Adrenal gland (tissue), 12 donors: ENCODE measurements around the gene LTBP2. TPM values are rescaled to one million over a fixed set of nuclear protein-coding genes. Genes with fewer than 3 reads are reported as not detected.
"Not testable (repeated sequence)": the region's sequence is repeated elsewhere in the genome, so short reads cannot be mapped to it uniquely, and the experiment has no call there.

ENCODE experiments used
- DNase-seq, 7 donors: peaks; one replicate each; pipeline ENCODE4 v3.0.0-alpha.2; 2019 to 2020
- H3K27ac ChIP-seq, 5 donors: fragments of 200-600 bp; sonication (generic) in 4 of 5; 1 replicate in 3 of 5; 2 replicates in 2 of 5; pipeline versions ENCODE4 v1.5.1 to v1.8.0; 2016 to 2020; ENCODE audit warnings: mild to moderate bottlenecking in 1 of 5
- H3K27me3 ChIP-seq: fragments of 200-600 bp; 2 replicates; pipeline ENCODE4 v1.8.0; 2021
- H3K36me3 ChIP-seq, 2 donors: fragments of 200-600 bp; replicated peaks in 1 of 2; 1 replicate in 1 of 2; 2 replicates in 1 of 2; pipeline versions ENCODE4 v1.5.1 to v1.8.0; 2018 to 2022
- H3K4me1 ChIP-seq, 2 donors: fragments of 200-600 bp; replicated peaks in 1 of 2; 1 replicate in 1 of 2; 2 replicates in 1 of 2; pipeline versions ENCODE4 v1.5.1 to v1.8.0; 2018 to 2021
- H3K4me3 ChIP-seq, 4 donors: fragments of 200-600 bp; sonication (generic) in 3 of 4; one replicate each; pipeline ENCODE4 v1.5.1; 2016 to 2018
- H3K9me3 ChIP-seq, 3 donors: fragments of 200-600 bp; sonication (generic) in 1 of 3; replicated peaks in 1 of 3; 1 replicate in 2 of 3; 2 replicates in 1 of 3; pipeline versions ENCODE4 v1.5.1 to v1.8.0; 2016 to 2021
- POLR2A ChIP-seq, 2 donors: fragments of 450-650 bp; IDR thresholded peaks; one replicate each; pipeline ENCODE4 v1.6.1; 2017; ENCODE audit warnings: antibody characterized with exemption in 2 of 2, mild to moderate bottlenecking in 2 of 2, moderate library complexity in 1 of 2
- WGBS, 4 donors: extraction: QIAGEN DNeasy Blood & Tissue Kit in 2 of 4; methylation state at CpG; one replicate each; pipeline versions ENCODE4 v1.1.5 to v1.1.7; 2013 to 2017; 5-methylcytosine and 5-hydroxymethylcytosine counted together
- intact Hi-C, 2 donors: fragments of 100-400 bp; cut with DNase I; formaldehyde crosslinking; loops; one replicate each; pipeline versions ENCODE4 v1.14.1 to v1.15.0; 2022 to 2023
- polyA plus RNA-seq, 3 donors: library from polyadenylated mRNA; stranded (reverse); fragments of 200-250 nt in 2 of 3; fragments of 350-450 nt in 1 of 3; fragmentation: Illumina TruSeq in 1 of 3; extraction: RNeasy Lipid Tissue Mini Kit (QIAGEN cat#74804) in 1 of 3; gene quantifications; one replicate each; pipeline ENCODE4 v1.2.3, GENCODE V29; 2013 to 2014
- total RNA-seq, 9 donors: library from RNA; depleted of rRNA in 4 of 9; stranded (reverse); fragments of >200 nt in 4 of 9; fragments of 120-200 nt in 1 of 9; fragmentation: NEBNext Ultra II Directional in 1 of 9; extraction: Animal tissue kit (Norgen Biotek cat#: 25700) in 1 of 9; gene quantifications; one replicate each; pipeline versions ENCODE4 v1.1.0 to v1.2.4, GENCODE V29; 2013 to 2023
- TF ChIP-seq, protein P1 (sequence below), 6 experiments: fragments of 450-650 bp in 4 of 6; fragments of 200-600 bp in 2 of 6; sonication (generic) in 1 of 6; IDR thresholded peaks; 1 replicate in 5 of 6; 2 replicates in 1 of 6; pipeline versions ENCODE4 v1.5.1 to v1.8.0; 2016 to 2021; ENCODE audit warnings: antibody characterized with exemption in 6 of 6, mild to moderate bottlenecking in 2 of 6, moderate library complexity in 1 of 6
- donor health status: healthy with polysubstance abuse.
- donor health status: Bipolar disorder and iron deficiency.
- donor health status: DM: yes; HTN: yes; CAD: no.
- donor health status: DM: no; HTN: no; CAD: no.
- donor health status: DM: no; HTN: no; CAD: no.
- donor health status: DM: yes; HTN: yes; CAD: no.

The LTBP2 gene
- total and polyA plus RNA-seq, 12 donors, result 2.1 to 17.0 (median 6.2) TPM

DNA sequence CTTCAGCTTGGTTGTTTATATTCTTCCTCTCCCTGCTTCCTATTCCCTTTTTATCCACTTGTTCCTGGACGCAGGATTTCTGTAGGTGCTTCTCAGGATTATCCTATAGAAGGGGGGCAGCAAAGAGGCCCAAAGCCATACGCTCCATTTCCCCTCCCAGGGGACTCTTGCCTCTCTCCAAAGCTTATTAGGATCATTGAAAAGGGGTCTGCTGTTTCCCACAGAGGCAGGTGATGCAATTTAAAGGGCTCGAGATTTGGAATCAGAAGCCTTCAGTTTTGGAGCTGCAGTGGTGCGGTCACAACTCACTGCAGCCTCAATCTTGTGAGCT, 154.5 kb downstream of the LTBP2 start:
- H3K4me1 ChIP-seq, result no peaks in the 10 kb centered on the region
- no peaks in the 10 kb centered on the region for H3K36me3 ChIP-seq
- TF ChIP-seq POLR2A (IDR thresholded peaks at IDR 0.05), result no peak
- TF ChIP-seq, protein P1, sequence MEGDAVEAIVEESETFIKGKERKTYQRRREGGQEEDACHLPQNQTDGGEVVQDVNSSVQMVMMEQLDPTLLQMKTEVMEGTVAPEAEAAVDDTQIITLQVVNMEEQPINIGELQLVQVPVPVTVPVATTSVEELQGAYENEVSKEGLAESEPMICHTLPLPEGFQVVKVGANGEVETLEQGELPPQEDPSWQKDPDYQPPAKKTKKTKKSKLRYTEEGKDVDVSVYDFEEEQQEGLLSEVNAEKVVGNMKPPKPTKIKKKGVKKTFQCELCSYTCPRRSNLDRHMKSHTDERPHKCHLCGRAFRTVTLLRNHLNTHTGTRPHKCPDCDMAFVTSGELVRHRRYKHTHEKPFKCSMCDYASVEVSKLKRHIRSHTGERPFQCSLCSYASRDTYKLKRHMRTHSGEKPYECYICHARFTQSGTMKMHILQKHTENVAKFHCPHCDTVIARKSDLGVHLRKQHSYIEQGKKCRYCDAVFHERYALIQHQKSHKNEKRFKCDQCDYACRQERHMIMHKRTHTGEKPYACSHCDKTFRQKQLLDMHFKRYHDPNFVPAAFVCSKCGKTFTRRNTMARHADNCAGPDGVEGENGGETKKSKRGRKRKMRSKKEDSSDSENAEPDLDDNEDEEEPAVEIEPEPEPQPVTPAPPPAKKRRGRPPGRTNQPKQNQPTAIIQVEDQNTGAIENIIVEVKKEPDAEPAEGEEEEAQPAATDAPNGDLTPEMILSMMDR (IDR thresholded peaks at IDR 0.05), result no peak
- no peaks in the 10 kb centered on the region for H3K9me3 ChIP-seq
- H3K4me3 ChIP-seq, result no peak overlapping the region
- 80 to 94% (median 82%) methylated on average over 3 to 4 of the region's 4 CpGs for WGBS, 4 donors
- H3K27ac ChIP-seq, result no peak overlapping the region
- intact Hi-C loops, result no loop called here
- H3K27me3 ChIP-seq, result no peaks in the 10 kb centered on the region
- DNase-seq, result no peak

DNA sequence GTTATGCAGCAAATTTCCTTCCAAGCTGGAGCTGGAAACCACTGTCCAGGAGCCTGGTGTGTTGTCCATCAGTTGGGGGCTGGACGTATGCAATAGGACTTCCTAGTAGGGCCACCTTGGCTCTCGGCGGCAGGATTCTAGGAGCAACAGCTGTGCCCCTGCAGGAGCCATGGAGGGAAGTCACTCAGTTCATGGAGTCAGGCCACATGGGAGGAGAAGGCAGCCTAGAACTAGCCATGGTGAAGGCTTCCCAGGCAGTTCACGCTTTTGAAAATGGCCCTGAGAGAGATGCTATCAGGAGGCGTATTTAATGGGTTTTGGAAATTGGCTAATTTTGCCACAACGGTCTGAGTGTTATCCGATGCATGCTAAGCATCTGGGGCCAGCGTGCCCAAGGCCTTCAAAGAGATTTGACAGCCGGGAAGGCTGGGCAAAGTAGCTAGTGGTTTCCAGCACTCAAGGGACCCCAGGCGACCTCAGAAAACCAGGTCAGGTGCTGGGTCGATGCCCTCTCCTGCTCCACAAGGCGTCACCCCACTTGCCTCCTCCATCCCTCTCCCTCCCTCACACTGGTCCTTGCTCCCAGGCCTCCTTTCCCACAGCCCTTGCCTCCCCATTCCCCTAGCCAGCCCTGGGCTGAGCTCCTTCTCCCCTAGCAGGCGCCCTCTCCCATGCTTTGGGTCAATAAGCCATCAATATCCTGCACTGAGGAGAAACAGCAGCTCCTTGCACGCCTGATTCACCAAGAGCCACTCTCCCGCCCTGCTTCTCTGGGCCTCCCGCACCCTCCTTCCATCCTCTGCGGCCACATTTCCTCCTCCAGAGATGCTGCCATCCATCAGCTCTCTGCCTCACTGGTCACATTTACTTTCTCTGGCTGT, 155.1 kb downstream of the LTBP2 start:
- 79 to 84% (median 82%) methylated on average over 11 to 17 of the region's 17 CpGs for WGBS, 4 donors
- Histone ChIP-seq H3K36me3 (no peaks in the 10 kb centered on the region), H3K27me3 (no peaks in the 10 kb centered on the region), H3K27ac (no peak overlapping the region), H3K4me1 (no peaks in the 10 kb centered on the region), H3K9me3 (no peaks in the 10 kb centered on the region), H3K4me3 (no peak overlapping the region)
- TF ChIP-seq, protein P1 (IDR thresholded peaks at IDR 0.05), result no peak
- no peak for TF ChIP-seq POLR2A (IDR thresholded peaks at IDR 0.05)
- intact Hi-C loops, result no loop called here
- no peak for DNase-seq

DNA sequence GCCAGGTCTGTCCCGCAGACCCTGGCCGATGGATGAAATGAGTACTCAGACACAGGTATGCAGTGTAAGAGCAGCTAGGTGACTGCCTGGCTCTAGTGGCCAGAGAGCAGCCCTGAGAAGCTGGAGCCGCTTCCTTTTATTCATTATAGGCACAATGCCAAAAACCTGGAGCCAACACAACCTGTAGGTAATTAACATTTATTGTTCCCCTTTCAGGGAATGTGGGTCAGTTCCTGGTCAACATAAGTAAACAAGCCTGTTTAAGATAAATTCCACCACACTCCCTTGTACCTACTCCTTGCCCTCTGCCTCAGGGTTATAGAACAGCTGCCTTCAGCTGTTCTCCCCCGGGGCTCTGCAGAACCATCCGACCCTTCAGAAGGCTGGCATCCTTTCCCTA, 157.6 kb downstream of the LTBP2 start:
- H3K27ac ChIP-seq, H3K36me3 ChIP-seq, H3K4me3 ChIP-seq, H3K4me1 ChIP-seq, intact Hi-C loops, H3K27me3 ChIP-seq, H3K9me3 ChIP-seq, DNase-seq: not testable (repeated sequence)
- 80 to 95% (median 85%) methylated on average over 5 of the region's 5 CpGs for WGBS, 4 donors

Other genes starting within 250 kb of the LTBP2 start
- under 1 TPM in 4 of 9 donors, not detected in 5; 0.06 to 0.51 (median 0.18) TPM for gene SYNDIG1L, start 186.0 kb downstream of the LTBP2 start, total RNA-seq
- gene SYNDIG1L, start 186.0 kb downstream of the LTBP2 start, polyA plus RNA-seq, result under 1 TPM; 0.05 to 0.27 (median 0.24) TPM
- 1,000 to 10,000 TPM in 1 of 9 donors, 100 to 1,000 TPM in 8; 140 to 1,243 (median 300) TPM for gene NPC2, start 118.9 kb downstream of the LTBP2 start, total RNA-seq
- 100 to 1,000 TPM; 179 to 375 (median 297) TPM for gene NPC2, start 118.9 kb downstream of the LTBP2 start, polyA plus RNA-seq
- gene ISCA2, start 118.5 kb downstream of the LTBP2 start, total RNA-seq, result 10 to 100 TPM; 13.2 to 63.6 (median 48.3) TPM
- gene ISCA2, start 118.5 kb downstream of the LTBP2 start, polyA plus RNA-seq, result 10 to 100 TPM; 20.7 to 50.4 (median 21.5) TPM
- 10 to 100 TPM; 17.6 to 36.7 (median 31.6) TPM for gene AREL1, start 100.8 kb upstream of the LTBP2 start, total RNA-seq
- 10 to 100 TPM; 13.0 to 27.5 (median 13.4) TPM for gene AREL1, start 100.8 kb upstream of the LTBP2 start, polyA plus RNA-seq
- 10 to 100 TPM; 12.4 to 53.0 (median 40.3) TPM for gene FCF1, start 100.9 kb upstream of the LTBP2 start, total RNA-seq
- 10 to 100 TPM in 1 of 3 donors, 1 to 10 TPM in 2; 2.9 to 61.4 (median 9.9) TPM for gene FCF1, start 100.9 kb upstream of the LTBP2 start, polyA plus RNA-seq
- gene YLPM1, start 151.1 kb upstream of the LTBP2 start, total RNA-seq, result 10 to 100 TPM; 27.9 to 58.6 (median 47.5) TPM
- gene YLPM1, start 151.1 kb upstream of the LTBP2 start, polyA plus RNA-seq, result 10 to 100 TPM; 24.0 to 51.1 (median 29.5) TPM